Activated naive CD4-positive, alpha-beta T cell treated with anti-CD3 and anti-CD28 coated beads, Interleukin-2, amount 10 ng/mL, durations not matched to agents 7 days and 5 days (primary cell): ENCODE data around the gene GIMAP1.

Source experiments
- CTCF ChIA-PET: fragments of 350-600 bp; sonication (Branson Sonifier 250); formaldehyde crosslinking; loops from one replicate; lab custom pipeline; 2021; ENCODE audit warnings: antibody characterized with exemption; lab: Charles Lee
- DNase-seq: peaks from one replicate; pipeline ENCODE4 v3.0.0-alpha.2; 2020
- H3K27ac Mint-ChIP-seq: one replicate; pipeline ENCODE4 v1.8.0; 2021; ENCODE audit warnings: mild to moderate bottlenecking, moderate library complexity, mixed read lengths
- H3K27me3 Mint-ChIP-seq: one replicate; pipeline ENCODE4 v1.8.0; 2021; ENCODE audit warnings: mild to moderate bottlenecking, mixed read lengths
- H3K36me3 Mint-ChIP-seq: one replicate; pipeline ENCODE4 v1.8.0; 2021; ENCODE audit warnings: mixed read lengths
- H3K4me1 Mint-ChIP-seq: one replicate; pipeline ENCODE4 v1.8.0; 2021; ENCODE audit warnings: mixed read lengths
- H3K4me3 Mint-ChIP-seq: one replicate; pipeline ENCODE4 v1.8.0; 2021; ENCODE audit warnings: mild to moderate bottlenecking, moderate library complexity, mixed read lengths
- H3K9me3 Mint-ChIP-seq: one replicate; pipeline ENCODE4 v1.8.0; 2021; ENCODE audit warnings: mixed read lengths

Gene GIMAP1

GRCh38 chr7:150766334-150766709 is 49.9 kb downstream of the GIMAP1 start:
- peaks cover 8% of the 10 kb centered on the region for H3K9me3 Mint-ChIP-seq
- no peak overlapping the region for H3K27ac Mint-ChIP-seq
- peaks cover 8% of the 10 kb centered on the region for H3K36me3 Mint-ChIP-seq
- CTCF ChIA-PET = interaction anchor here (2.1 kb wide), 1 partner anchor 13 kb away, joined by 9 read pairs; no protein-coding TSS in a partner anchor
- no peak overlapping the region for H3K4me3 Mint-ChIP-seq
- no peaks in the 10 kb centered on the region for H3K4me1 Mint-ChIP-seq
- DNase-seq = no peak
- peaks cover 5% of the 10 kb centered on the region for H3K27me3 Mint-ChIP-seq

GRCh38 chr7:150769768-150770167 is 53.4 kb downstream of the GIMAP1 start:
- H3K27me3 Mint-ChIP-seq = peaks cover 21% of the 10 kb centered on the region
- no peak overlapping the region for H3K27ac Mint-ChIP-seq
- peaks cover 6% of the 10 kb centered on the region for H3K36me3 Mint-ChIP-seq
- H3K4me1 Mint-ChIP-seq = no peaks in the 10 kb centered on the region
- no peak for DNase-seq
- no peak overlapping the region for H3K4me3 Mint-ChIP-seq
- CTCF ChIA-PET = interaction anchor here (1.0 kb wide), 1 partner anchor 9 kb away, joined by 3 read pairs; no protein-coding TSS in a partner anchor
- peaks cover 9% of the 10 kb centered on the region for H3K9me3 Mint-ChIP-seq
